Right atrium auricular region (tissue), 2 donors: ENCODE measurements around the gene TPSG1. TPM values are rescaled to one million over a fixed set of nuclear protein-coding genes. Genes with fewer than 3 reads are reported as not detected.
"Not testable (repeated sequence)": the region's sequence is repeated elsewhere in the genome, so short reads cannot be mapped to it uniquely, and the experiment has no call there.

Experiments used
- DNase-seq: peaks from one replicate; pipeline ENCODE4 v3.0.0-alpha.2; 2019; ENCODE audit warnings: low spot score
- H3K27ac ChIP-seq, 2 donors: fragments of 200-600 bp; sonication (generic); 1 replicate in 1 of 2; 2 replicates in 1 of 2; pipeline ENCODE4 v1.5.1; 2016 to 2019
- H3K27me3 ChIP-seq, 2 donors: fragments of 200-600 bp; sonication (generic); one replicate each; pipeline versions ENCODE4 v1.5.1 to v1.6.0; 2017 to 2019
- H3K36me3 ChIP-seq: fragments of 200-600 bp; sonication (generic); one replicate; pipeline ENCODE4 v1.5.1; 2016
- H3K4me1 ChIP-seq, 2 donors: fragments of 200-600 bp; sonication (generic); one replicate each; pipeline versions ENCODE4 v1.5.1 to v1.6.0; 2017 to 2019
- H3K4me3 ChIP-seq, 2 donors: fragments of 200-600 bp; sonication (generic); 1 replicate in 1 of 2; 2 replicates in 1 of 2; pipeline ENCODE4 v1.5.1; 2017 to 2019; ENCODE audit warnings: mild to moderate bottlenecking in 1 of 2, moderate library complexity in 1 of 2
- H3K9me3 ChIP-seq, 2 donors: fragments of 200-600 bp; sonication (generic); one replicate each; pipeline ENCODE4 v1.5.1; 2019
- CTCF ChIP-seq, 2 donors: fragments of 200-600 bp; sonication (generic); IDR thresholded peaks; one replicate each; pipeline ENCODE4 v1.5.1; 2019; ENCODE audit warnings: antibody characterized with exemption in 2 of 2
- total RNA-seq, 2 donors: library from RNA; depleted of rRNA; stranded (reverse); fragments of >200 nt; gene quantifications; one replicate each; pipeline ENCODE4 v1.1.0, GENCODE V29; 2016

Gene TPSG1
- total RNA-seq, 2 donors from 2014 or later = not detected

- no peak for DNase-seq
- no peaks in the 10 kb centered on the region for H3K4me1 ChIP-seq
- no peak overlapping the region for H3K27ac ChIP-seq
- H3K9me3 ChIP-seq = no peaks in the 10 kb centered on the region
- H3K36me3 ChIP-seq = no peaks in the 10 kb centered on the region
- no peak overlapping the region for H3K4me3 ChIP-seq
- TF ChIP-seq CTCF (IDR thresholded peaks at IDR 0.05) = no peak
- H3K27me3 ChIP-seq = no peaks in the 10 kb centered on the region
Observed at GRCh38 chr16:1245452-1246020, 20.5 kb upstream of the TPSG1 start.

DNA sequence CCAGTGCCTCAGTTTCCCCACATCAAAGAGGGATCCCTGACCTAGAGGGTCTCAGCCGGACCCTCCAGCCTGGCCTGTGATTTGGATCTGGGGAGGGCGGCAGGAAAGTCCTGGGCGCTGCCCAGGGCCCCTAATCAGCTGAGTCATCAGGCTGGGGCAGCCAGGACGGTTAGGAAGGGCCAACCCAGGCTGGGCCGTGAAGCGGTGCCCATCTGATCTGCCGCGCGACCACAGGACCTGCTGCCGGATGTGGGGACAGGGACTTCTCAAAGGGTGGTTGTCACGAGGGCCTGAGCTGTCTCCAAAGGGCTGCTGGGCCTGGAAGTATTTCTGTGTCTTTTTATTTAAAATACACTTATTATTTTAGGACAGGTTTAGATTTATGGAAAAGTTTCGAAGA, 19.8 kb upstream of the TPSG1 start:
- H3K27me3 ChIP-seq = no peaks in the 10 kb centered on the region

DNA sequence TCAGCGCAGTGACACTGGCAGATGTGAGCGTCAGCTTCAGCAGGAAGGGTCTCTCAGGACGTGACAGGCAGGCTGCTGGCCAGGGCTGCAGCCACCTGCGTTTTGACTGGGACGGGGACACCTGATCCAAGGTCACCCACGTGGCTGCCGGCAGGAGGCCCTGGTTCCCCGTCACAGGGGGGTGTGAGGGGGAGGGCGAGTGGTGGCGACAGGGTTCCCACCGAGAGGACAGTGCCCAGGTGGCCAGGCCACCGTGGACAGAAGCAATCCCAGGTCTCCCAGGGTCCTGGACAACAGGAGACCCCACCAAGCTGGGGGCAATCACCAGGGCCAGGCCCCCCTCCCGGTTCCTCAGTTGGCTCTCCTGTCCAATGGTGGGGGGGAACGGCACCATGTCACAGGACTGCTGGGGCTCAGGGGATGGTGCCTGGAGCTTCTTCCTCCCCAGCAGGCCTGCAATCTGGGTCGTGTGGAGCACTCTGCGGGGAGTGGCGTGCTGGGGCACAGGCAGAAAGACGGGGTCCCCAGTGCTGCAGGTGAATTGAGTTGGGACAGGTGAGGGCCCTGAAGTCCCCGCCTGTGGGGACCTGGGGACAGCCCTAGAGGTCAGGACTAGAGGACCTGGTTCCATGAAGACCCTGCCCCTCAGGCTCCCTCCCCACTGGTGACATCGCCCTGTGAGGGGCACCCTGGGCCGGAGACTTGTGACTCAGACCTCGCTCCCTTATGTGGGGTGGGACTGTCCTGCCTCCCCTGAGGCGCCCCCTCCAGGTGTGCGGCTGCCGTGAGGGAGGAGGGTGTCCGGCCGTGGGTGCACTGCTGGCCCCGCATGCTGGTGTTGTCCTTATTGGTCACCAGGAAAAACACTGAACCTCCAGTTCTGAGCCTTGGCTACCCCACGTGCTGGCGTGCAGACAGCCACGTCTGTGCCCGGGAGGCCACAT, 19.1 kb upstream of the TPSG1 start:
- not testable (repeated sequence) for H3K4me1 ChIP-seq, H3K36me3 ChIP-seq, H3K4me3 ChIP-seq, DNase-seq, H3K27ac ChIP-seq, H3K9me3 ChIP-seq, H3K27me3 ChIP-seq

More for the DNA sequence above, 19.8 kb upstream of the TPSG1 start:
- Histone ChIP-seq H3K4me1 (no peaks in the 10 kb centered on the region), H3K4me3 (no peak overlapping the region), H3K9me3 (no peaks in the 10 kb centered on the region), H3K36me3 (no peaks in the 10 kb centered on the region), H3K27ac (no peak overlapping the region)
- no peak for TF ChIP-seq CTCF (IDR thresholded peaks at IDR 0.05)
- no peak for DNase-seq

GRCh38 chr16:1243363-1243762, 18.3 kb upstream of the TPSG1 start:
- H3K27me3 ChIP-seq, H3K9me3 ChIP-seq, H3K27ac ChIP-seq, DNase-seq, H3K36me3 ChIP-seq, H3K4me3 ChIP-seq, H3K4me1 ChIP-seq: not testable (repeated sequence)

- H3K4me1 ChIP-seq, H3K4me3 ChIP-seq, H3K27me3 ChIP-seq, H3K9me3 ChIP-seq, H3K27ac ChIP-seq, H3K36me3 ChIP-seq, DNase-seq: not testable (repeated sequence)
Observed at GRCh38 chr16:1241081-1241480, 16.0 kb upstream of the TPSG1 start.

GRCh38 chr16:1240436-1240835, 15.4 kb upstream of the TPSG1 start, which contains the start of gene TPSAB1:
TPSAB1 (plus strand) TSS chr16:1240705; CDS start chr16:1240939, 234 bp downstream.
- not testable (repeated sequence) for H3K36me3 ChIP-seq, H3K9me3 ChIP-seq, H3K4me1 ChIP-seq, H3K27ac ChIP-seq, H3K4me3 ChIP-seq, DNase-seq, H3K27me3 ChIP-seq

DNA sequence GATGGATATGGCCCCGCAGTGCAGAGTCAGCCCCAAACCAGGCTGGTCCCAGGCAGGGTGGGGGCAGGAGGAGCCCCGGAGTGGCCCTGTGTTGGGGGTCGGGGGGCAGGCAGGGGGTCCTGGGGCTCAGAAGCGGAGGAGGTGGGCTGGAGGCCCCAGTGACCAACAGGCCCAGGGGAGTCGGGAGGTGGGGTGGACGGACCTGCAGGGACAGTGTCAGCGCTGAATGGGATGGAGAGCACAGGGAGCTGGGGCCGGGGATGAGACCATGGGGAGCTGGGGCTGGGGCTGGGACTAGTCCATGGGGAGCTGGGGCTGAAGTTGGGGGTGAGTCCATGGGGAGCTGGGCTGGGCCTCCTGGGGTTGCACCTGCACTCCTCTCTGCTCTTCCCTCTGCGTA, 14.5 kb upstream of the TPSG1 start:
- H3K4me3 ChIP-seq, H3K9me3 ChIP-seq, H3K4me1 ChIP-seq, DNase-seq, H3K27ac ChIP-seq, H3K27me3 ChIP-seq, H3K36me3 ChIP-seq: not testable (repeated sequence)

DNA sequence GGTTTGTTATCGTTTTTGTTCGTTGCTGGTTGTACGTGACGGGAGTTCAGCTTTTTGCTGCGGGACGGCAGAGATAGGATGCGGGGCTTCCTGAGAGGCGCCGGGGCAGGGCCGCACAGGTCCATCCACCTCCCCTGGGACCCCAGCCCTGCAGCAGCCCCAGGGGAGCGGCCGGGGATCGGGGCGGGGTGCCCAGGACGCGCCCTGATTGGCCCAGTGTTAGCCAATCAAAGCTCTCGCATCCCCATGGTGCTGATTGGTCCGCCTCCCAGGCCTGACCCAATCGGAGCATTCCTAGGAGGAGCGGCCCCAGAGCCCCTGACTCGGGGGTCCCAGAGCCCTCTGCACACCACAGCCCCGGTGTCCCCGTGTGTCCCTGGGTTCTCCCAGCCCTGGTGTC, 13.8 kb upstream of the TPSG1 start:
- H3K27ac ChIP-seq, H3K27me3 ChIP-seq, H3K4me1 ChIP-seq, H3K4me3 ChIP-seq, H3K36me3 ChIP-seq, DNase-seq, H3K9me3 ChIP-seq: not testable (repeated sequence)

DNA sequence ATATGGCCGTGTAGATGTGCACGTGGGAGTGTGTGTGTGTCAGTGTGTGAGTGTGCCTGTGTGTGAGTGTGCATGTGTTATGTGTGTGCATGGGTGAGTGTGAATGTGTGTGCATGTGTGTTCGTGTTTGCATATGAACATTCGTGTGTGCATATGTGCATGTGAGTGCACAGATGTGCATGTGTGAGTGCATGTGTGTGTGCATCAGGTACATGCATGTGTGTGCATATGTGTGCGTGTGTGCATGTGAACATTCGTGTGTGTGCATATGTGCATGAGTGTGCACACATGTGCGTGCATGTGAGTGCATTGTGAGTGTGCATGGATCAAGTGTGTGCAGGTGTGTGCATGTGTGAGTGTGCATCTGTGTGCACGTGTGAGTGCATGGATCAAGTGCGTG, 12.9 kb upstream of the TPSG1 start:
- Histone ChIP-seq H3K27ac (no peak overlapping the region), H3K9me3 (no peaks in the 10 kb centered on the region), H3K27me3 (no peaks in the 10 kb centered on the region), H3K4me3 (no peak overlapping the region), H3K4me1 (no peaks in the 10 kb centered on the region), H3K36me3 (no peaks in the 10 kb centered on the region)
- no peak for TF ChIP-seq CTCF (IDR thresholded peaks at IDR 0.05)
- no peak for DNase-seq

DNA sequence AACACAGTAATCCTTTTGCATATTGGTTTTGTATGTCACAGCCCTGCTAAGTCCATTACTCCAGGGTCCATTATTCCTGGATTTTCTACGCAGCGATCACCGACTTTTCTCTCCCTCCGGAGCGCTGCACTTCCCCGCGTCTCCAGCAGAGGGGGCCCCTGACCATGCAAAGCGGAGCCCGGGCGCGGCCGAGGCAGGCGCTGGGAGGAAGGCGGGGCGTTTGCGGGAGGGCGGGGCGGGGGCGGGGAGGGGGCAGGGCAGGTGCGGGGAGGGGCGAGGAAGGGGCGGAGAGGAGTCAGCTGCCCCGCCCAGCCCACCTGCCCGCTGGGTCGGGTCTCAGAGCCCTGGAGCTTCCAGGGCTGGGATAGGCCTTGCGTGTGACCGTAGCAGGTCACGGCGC, 11.6 kb upstream of the TPSG1 start:
- H3K9me3 ChIP-seq, H3K27me3 ChIP-seq, H3K4me3 ChIP-seq, H3K4me1 ChIP-seq, H3K27ac ChIP-seq, DNase-seq, H3K36me3 ChIP-seq: not testable (repeated sequence)

DNA sequence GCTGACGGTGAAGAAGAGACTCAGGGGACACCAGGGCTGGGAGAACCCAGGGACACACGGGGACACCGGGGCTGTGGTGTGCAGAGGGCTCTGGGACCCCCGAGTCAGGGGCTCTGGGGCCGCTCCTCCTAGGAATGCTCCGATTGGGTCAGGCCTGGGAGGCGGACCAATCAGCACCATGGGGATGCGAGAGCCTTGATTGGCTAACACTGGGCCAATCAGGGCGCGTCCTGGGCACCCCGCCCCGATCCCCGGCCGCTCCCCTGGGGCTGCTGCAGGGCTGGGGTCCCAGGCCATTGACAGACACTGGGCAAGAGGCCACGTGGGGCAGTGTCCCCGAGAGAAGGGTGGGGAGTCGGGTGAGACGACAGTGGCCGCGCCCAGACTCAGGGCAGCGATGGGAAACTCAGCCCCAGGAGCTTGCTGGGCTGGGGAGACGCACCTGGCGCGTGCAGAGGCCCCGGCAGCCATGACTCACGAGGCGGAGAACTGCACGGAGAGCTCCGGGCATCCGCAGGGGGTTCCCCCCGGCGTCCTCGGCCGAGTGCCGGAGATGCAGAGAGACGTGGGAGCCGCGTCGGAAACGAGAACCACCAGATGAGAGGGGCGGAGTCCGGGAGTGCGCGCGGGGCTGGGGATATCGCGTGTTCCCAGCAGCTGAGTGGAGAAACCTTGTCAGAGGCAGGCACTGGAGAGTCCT, 7.1 kb upstream of the TPSG1 start:
- not testable (repeated sequence) for H3K27me3 ChIP-seq, H3K4me3 ChIP-seq, DNase-seq, H3K36me3 ChIP-seq, H3K9me3 ChIP-seq, H3K27ac ChIP-seq, H3K4me1 ChIP-seq
